ENCODE data around the gene SPSB1.

The SPSB1 gene

GRCh38 chr1:9328715-9329114 is 36.0 kb downstream of the SPSB1 start:
- Histone ChIP-seq H3K9me3 (ENCODE audit: insufficient read depth, low read depth, low read length) (no peaks in the 10 kb centered on the region), H3K36me3 (ENCODE audit: insufficient read depth, low read depth, low read length) (no peaks in the 10 kb centered on the region), H3K9ac (ENCODE audit: low read depth, low read length) (no peak overlapping the region), H3K4me1 (ENCODE audit: insufficient read depth, low read length) (no peaks in the 10 kb centered on the region), H3K27me3 (ENCODE audit: insufficient read depth, low read length) (no peaks in the 10 kb centered on the region), H3K4me3 (ENCODE audit: low read length) (no peak overlapping the region), H3K27ac (ENCODE audit: low read length) (no peak overlapping the region)

GRCh38 chr1:9331016-9331415 is 38.3 kb downstream of the SPSB1 start:
- Histone ChIP-seq H3K27me3 (ENCODE audit: insufficient read depth, low read length) (no peaks in the 10 kb centered on the region), H3K4me1 (ENCODE audit: insufficient read depth, low read length) (no peaks in the 10 kb centered on the region), H3K9me3 (ENCODE audit: insufficient read depth, low read depth, low read length) (no peaks in the 10 kb centered on the region), H3K4me3 (ENCODE audit: low read length) (no peak overlapping the region), H3K9ac (ENCODE audit: low read depth, low read length) (no peak overlapping the region), H3K36me3 (ENCODE audit: insufficient read depth, low read depth, low read length) (no peaks in the 10 kb centered on the region), H3K27ac (ENCODE audit: low read length) (no peak overlapping the region)

- Histone ChIP-seq H3K9ac (ENCODE audit: low read depth, low read length) (no peak overlapping the region), H3K4me1 (ENCODE audit: insufficient read depth, low read length) (no peaks in the 10 kb centered on the region), H3K27me3 (ENCODE audit: insufficient read depth, low read length) (no peaks in the 10 kb centered on the region), H3K27ac (ENCODE audit: low read length) (no peak overlapping the region), H3K4me3 (ENCODE audit: low read length) (no peak overlapping the region), H3K9me3 (ENCODE audit: insufficient read depth, low read depth, low read length) (no peaks in the 10 kb centered on the region), H3K36me3 (ENCODE audit: insufficient read depth, low read depth, low read length) (no peaks in the 10 kb centered on the region)
These were observed 39.1 kb downstream of the SPSB1 start for GRCh38 chr1:9331558-9332346.

- H3K4me3 ChIP-seq (ENCODE audit: low read length): no peak overlapping the region
- no peaks in the 10 kb centered on the region for H3K27me3 ChIP-seq (ENCODE audit: insufficient read depth, low read length)
- no peaks in the 10 kb centered on the region for H3K36me3 ChIP-seq (ENCODE audit: insufficient read depth, low read depth, low read length)
- no peak overlapping the region for H3K27ac ChIP-seq (ENCODE audit: low read length)
- no peaks in the 10 kb centered on the region for H3K4me1 ChIP-seq (ENCODE audit: insufficient read depth, low read length)
- no peak overlapping the region for H3K9ac ChIP-seq (ENCODE audit: low read depth, low read length)
- H3K9me3 ChIP-seq (ENCODE audit: insufficient read depth, low read depth, low read length): no peaks in the 10 kb centered on the region
These were observed 39.9 kb downstream of the SPSB1 start for GRCh38 chr1:9332513-9333143.

GRCh38 chr1:9338397-9339246 is 45.9 kb downstream of the SPSB1 start:
- no peak overlapping the region for H3K27ac ChIP-seq (ENCODE audit: low read length)
- H3K27me3 ChIP-seq (ENCODE audit: insufficient read depth, low read length): no peaks in the 10 kb centered on the region
- H3K9ac ChIP-seq (ENCODE audit: low read depth, low read length): no peak overlapping the region
- no peaks in the 10 kb centered on the region for H3K36me3 ChIP-seq (ENCODE audit: insufficient read depth, low read depth, low read length)
- H3K4me3 ChIP-seq (ENCODE audit: low read length): no peak overlapping the region
- H3K4me1 ChIP-seq (ENCODE audit: insufficient read depth, low read length): no peaks in the 10 kb centered on the region
- no peaks in the 10 kb centered on the region for H3K9me3 ChIP-seq (ENCODE audit: insufficient read depth, low read depth, low read length)

GRCh38 chr1:9340172-9340854 is 47.6 kb downstream of the SPSB1 start:
- Histone ChIP-seq H3K9ac (ENCODE audit: low read depth, low read length) (no peak overlapping the region), H3K4me3 (ENCODE audit: low read length) (no peak overlapping the region), H3K36me3 (ENCODE audit: insufficient read depth, low read depth, low read length) (no peaks in the 10 kb centered on the region), H3K9me3 (ENCODE audit: insufficient read depth, low read depth, low read length) (no peaks in the 10 kb centered on the region), H3K27me3 (ENCODE audit: insufficient read depth, low read length) (no peaks in the 10 kb centered on the region), H3K27ac (ENCODE audit: low read length) (no peak overlapping the region), H3K4me1 (ENCODE audit: insufficient read depth, low read length) (no peaks in the 10 kb centered on the region)

- H3K9ac ChIP-seq (ENCODE audit: low read depth, low read length): no peak overlapping the region
These were observed 48.2 kb downstream of the SPSB1 start for GRCh38 chr1:9340864-9341263.

GRCh38 chr1:9341301-9341845 is 48.7 kb downstream of the SPSB1 start:
- no peaks in the 10 kb centered on the region for H3K36me3 ChIP-seq (ENCODE audit: insufficient read depth, low read depth, low read length)
- H3K9me3 ChIP-seq (ENCODE audit: insufficient read depth, low read depth, low read length): no peaks in the 10 kb centered on the region
- no peaks in the 10 kb centered on the region for H3K27me3 ChIP-seq (ENCODE audit: insufficient read depth, low read length)
- H3K27ac ChIP-seq (ENCODE audit: low read length): no peak overlapping the region
- H3K4me3 ChIP-seq (ENCODE audit: low read length): no peak overlapping the region
- no peaks in the 10 kb centered on the region for H3K4me1 ChIP-seq (ENCODE audit: insufficient read depth, low read length)
- no peak overlapping the region for H3K9ac ChIP-seq (ENCODE audit: low read depth, low read length)

More at GRCh38 chr1:9340864-9341263, 48.2 kb downstream of the SPSB1 start:
- Histone ChIP-seq H3K4me3 (ENCODE audit: low read length) (no peak overlapping the region), H3K36me3 (ENCODE audit: insufficient read depth, low read depth, low read length) (no peaks in the 10 kb centered on the region), H3K4me1 (ENCODE audit: insufficient read depth, low read length) (no peaks in the 10 kb centered on the region), H3K27me3 (ENCODE audit: insufficient read depth, low read length) (no peaks in the 10 kb centered on the region), H3K27ac (ENCODE audit: low read length) (no peak overlapping the region), H3K9me3 (ENCODE audit: insufficient read depth, low read depth, low read length) (no peaks in the 10 kb centered on the region)

- Histone ChIP-seq H3K36me3 (ENCODE audit: insufficient read depth, low read depth, low read length) (no peaks in the 10 kb centered on the region), H3K9ac (ENCODE audit: low read depth, low read length) (no peak overlapping the region), H3K9me3 (ENCODE audit: insufficient read depth, low read depth, low read length) (no peaks in the 10 kb centered on the region), H3K27ac (ENCODE audit: low read length) (no peak overlapping the region), H3K4me1 (ENCODE audit: insufficient read depth, low read length) (peaks cover 3% of the 10 kb centered on the region; the same call in 1 of the 2 replicates), H3K4me3 (ENCODE audit: low read length) (no peak overlapping the region), H3K27me3 (ENCODE audit: insufficient read depth, low read length) (no peaks in the 10 kb centered on the region)
These were observed 50.6 kb downstream of the SPSB1 start for GRCh38 chr1:9343269-9343668.

GRCh38 chr1:9344426-9345200 is 51.9 kb downstream of the SPSB1 start:
- H3K27me3 ChIP-seq (ENCODE audit: insufficient read depth, low read length): no peaks in the 10 kb centered on the region
- no peaks in the 10 kb centered on the region for H3K9me3 ChIP-seq (ENCODE audit: insufficient read depth, low read depth, low read length)
- H3K27ac ChIP-seq (ENCODE audit: low read length): no peak overlapping the region
- H3K4me3 ChIP-seq (ENCODE audit: low read length): no peak overlapping the region
- peaks cover 3% of the 10 kb centered on the region; the same call in 1 of the 2 replicates for H3K4me1 ChIP-seq (ENCODE audit: insufficient read depth, low read length)
- H3K9ac ChIP-seq (ENCODE audit: low read depth, low read length): no peak overlapping the region
- H3K36me3 ChIP-seq (ENCODE audit: insufficient read depth, low read depth, low read length): no peaks in the 10 kb centered on the region
